HFFc6 (cell line): ENCODE data around the gene EID1. TPM values are rescaled to one million over a fixed set of nuclear protein-coding genes. Genes with fewer than 3 reads are reported as not detected.

Experiments used
- DNase-seq: peaks from one replicate; pipeline ENCODE4 v3.0.0-alpha.2; 2018
- H3K27ac Mint-ChIP-seq: 2 replicates; pipeline ENCODE4 v1.8.0; 2020; ENCODE audit warnings: mild to moderate bottlenecking, mixed read lengths
- H3K27me3 Mint-ChIP-seq: 2 replicates; pipeline ENCODE4 v1.8.0; 2021; ENCODE audit warnings: mild to moderate bottlenecking, moderate library complexity, mixed read lengths; ENCODE audit not compliant: insufficient read depth
- H3K36me3 Mint-ChIP-seq: 2 replicates; pipeline ENCODE4 v1.8.0; 2021; ENCODE audit warnings: low read depth, mixed read lengths
- H3K4me1 Mint-ChIP-seq: 2 replicates; pipeline ENCODE4 v1.8.0; 2020; ENCODE audit warnings: low read depth, mixed read lengths
- H3K4me3 Mint-ChIP-seq: 2 replicates; pipeline ENCODE4 v1.8.0; 2020; ENCODE audit warnings: mild to moderate bottlenecking, moderate library complexity, mixed read lengths
- H3K9me3 Mint-ChIP-seq: 2 replicates; pipeline ENCODE4 v1.8.0; 2020; ENCODE audit warnings: mild to moderate bottlenecking, mixed read lengths
- CTCF ChIP-seq: fragments of 200-600 bp; sonication (generic); IDR thresholded peaks from 2 replicates; pipeline ENCODE4 v1.5.0; 2021; ENCODE audit warnings: antibody characterized with exemption, mild to moderate bottlenecking
- total RNA-seq, 6 experiments: library from RNA; stranded (reverse); fragmentation: NEBNext Ultra II Directional; extraction: Animal tissue kit (Norgen Biotek cat#: 25700); gene quantifications; 2 replicates in 1 of 6; 3 replicates in 5 of 6; pipeline ENCODE4 v1.2.3, GENCODE V29; 2021

The EID1 gene
- total RNA-seq, 6 experiments from 2014 or later = 218 to 281 (median 242) TPM

GRCh38 chr15:48924528-48925393 lies 46.8 kb downstream of the EID1 start:
- Mint-ChIP-seq H3K36me3 (peaks cover 20% of the 10 kb centered on the region), H3K4me1 (peaks cover 57% of the 10 kb centered on the region)
- no peak for DNase-seq

DNA sequence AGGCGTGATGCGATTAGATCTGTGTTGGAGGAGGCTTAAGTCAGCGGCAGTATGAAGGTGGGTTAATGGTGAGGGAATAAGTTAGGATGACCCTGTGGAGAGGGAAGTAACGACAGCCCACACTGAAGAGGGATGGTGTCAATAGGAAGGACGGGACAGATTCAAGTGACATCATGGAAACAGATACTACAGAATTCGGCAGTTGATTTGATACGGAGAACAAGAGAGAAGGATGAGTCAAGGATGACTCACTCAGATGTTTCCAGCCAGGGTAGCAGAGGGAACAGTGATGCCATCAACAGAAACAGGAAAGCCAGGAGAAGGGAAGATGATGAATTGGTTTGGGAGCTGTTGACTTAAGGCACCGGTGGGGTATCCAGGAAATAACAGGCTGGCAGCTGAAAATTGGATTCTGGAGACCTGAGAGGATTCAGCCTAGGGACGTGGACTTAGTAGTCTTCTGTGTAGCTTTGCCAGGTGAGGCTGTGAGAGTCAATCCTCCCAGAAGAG lies 47.8 kb downstream of the EID1 start:
- Mint-ChIP-seq H3K27me3 (peaks cover 2% of the 10 kb centered on the region; the same call in 1 of the 2 replicates), H3K4me3 (peak overlapping the region; percentile 71), H3K4me1 (peaks cover 63% of the 10 kb centered on the region), H3K36me3 (peaks cover 17% of the 10 kb centered on the region), H3K9me3 (no peaks in the 10 kb centered on the region), H3K27ac (peak overlapping the region; percentile 88)
- no peak for TF ChIP-seq CTCF
- peak; percentile 93 for DNase-seq

More at GRCh38 chr15:48924528-48925393, 46.8 kb downstream of the EID1 start:
- peak overlapping the region; percentile 88 for H3K27ac Mint-ChIP-seq
- H3K4me3 Mint-ChIP-seq = no peak overlapping the region
- H3K9me3 Mint-ChIP-seq = no peaks in the 10 kb centered on the region
- H3K27me3 Mint-ChIP-seq = peaks cover 2% of the 10 kb centered on the region; the same call in 1 of the 2 replicates
- TF ChIP-seq CTCF = no peak

DNA sequence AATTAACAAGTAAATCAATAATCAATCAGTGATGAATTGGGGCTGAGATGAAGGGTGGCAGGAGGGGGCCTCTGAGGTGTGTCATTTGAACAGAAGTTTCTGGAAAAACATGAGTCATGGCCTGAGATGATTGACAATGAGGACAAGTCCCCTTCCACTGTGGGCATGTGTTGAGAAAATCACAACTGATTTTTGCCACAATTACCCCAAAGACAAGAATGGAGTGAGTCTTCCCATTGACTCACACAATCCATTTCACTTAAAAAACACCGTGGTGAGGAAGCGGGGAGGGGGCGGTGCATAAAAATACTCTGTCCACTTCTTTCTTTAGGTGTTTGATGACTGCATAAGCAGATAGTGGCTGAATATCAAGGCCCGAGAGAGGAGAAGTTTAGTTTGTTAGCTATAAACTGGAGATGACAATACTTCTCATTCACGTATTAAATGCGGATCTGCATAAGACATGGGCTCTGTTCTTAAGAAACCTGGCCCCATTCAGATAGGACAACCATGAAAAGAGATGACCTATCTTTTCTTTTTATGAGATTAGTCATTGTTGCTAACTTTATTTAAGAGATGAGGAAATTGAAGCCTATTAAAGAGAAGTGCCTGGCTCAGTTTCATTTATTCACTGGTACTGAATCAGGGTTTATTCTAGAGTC lies 51.1 kb downstream of the EID1 start:
- DNase-seq = no peak
- Mint-ChIP-seq H3K27me3 (peaks cover 2% of the 10 kb centered on the region; the same call in 1 of the 2 replicates), H3K4me1 (peaks cover 63% of the 10 kb centered on the region)

DNA sequence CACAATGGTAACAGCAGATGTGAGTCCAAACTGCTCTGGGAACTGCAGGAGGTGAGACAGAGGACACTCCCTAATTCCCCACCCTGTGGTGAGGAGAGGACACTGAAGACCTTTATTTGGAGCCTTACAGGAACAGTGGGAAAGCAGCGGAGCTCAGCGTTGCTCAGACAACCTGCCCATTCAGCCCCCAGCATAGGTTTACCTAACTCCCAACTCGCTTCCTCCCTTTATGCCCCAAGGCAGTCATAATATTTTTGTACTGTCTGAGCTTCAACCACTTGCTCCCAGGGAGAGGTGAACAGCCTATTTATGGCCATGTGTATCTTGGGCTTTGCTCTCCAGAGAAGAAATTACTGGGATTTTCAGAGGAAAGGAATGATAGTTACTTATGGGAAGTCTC lies 51.7 kb downstream of the EID1 start:
- Mint-ChIP-seq H3K4me1 (peaks cover 57% of the 10 kb centered on the region), H3K27me3 (peaks cover 2% of the 10 kb centered on the region; the same call in 1 of the 2 replicates), H3K9me3 (no peaks in the 10 kb centered on the region), H3K36me3 (no peaks in the 10 kb centered on the region), H3K4me3 (no peak overlapping the region), H3K27ac (peak overlapping the region; percentile 48)
- DNase-seq = peak; percentile 38
- no peak for TF ChIP-seq CTCF

More for the DNA sequence above, 51.1 kb downstream of the EID1 start:
- no peaks in the 10 kb centered on the region for H3K9me3 Mint-ChIP-seq
- H3K4me3 Mint-ChIP-seq = no peak overlapping the region
- TF ChIP-seq CTCF = no peak
- H3K36me3 Mint-ChIP-seq = peaks cover 6% of the 10 kb centered on the region
- H3K27ac Mint-ChIP-seq = peak overlapping the region; percentile 48

Other genes starting within 250 kb of the EID1 start
- gene FBN1, start 232.4 kb upstream of the EID1 start, total RNA-seq = 100 to 1,000 TPM; 584 to 754 (median 609) TPM
- 1 to 10 TPM; 3.4 to 7.5 (median 6.5) TPM for gene CEP152, start 67.1 kb upstream of the EID1 start, total RNA-seq
- 1 to 10 TPM; 2.1 to 4.2 (median 3.5) TPM for gene SHC4, start 85.8 kb downstream of the EID1 start, total RNA-seq
- gene SECISBP2L, start 168.3 kb downstream of the EID1 start, total RNA-seq = 10 to 100 TPM; 46.2 to 57.6 (median 54.7) TPM